Lower lobe of right lung (tissue), 2 donors: ENCODE measurements around the gene ZNF655. TPM values are rescaled to one million over a fixed set of nuclear protein-coding genes. Genes with fewer than 3 reads are reported as not detected.
"Not testable (repeated sequence)": the region's sequence is repeated elsewhere in the genome, so short reads cannot be mapped to it uniquely, and the experiment has no call there.

Experiments
- ATAC-seq, 2 donors: fragments of 200-7000 bp; cut with Tn5 transposase; one replicate each; pipeline ENCODE4 v1.9.1; 2020 to 2022; ENCODE audit warnings: mild to moderate bottlenecking in 2 of 2, moderate library complexity in 2 of 2
- DNase-seq: peaks from one replicate; pipeline ENCODE4 v3.0.0-alpha.2; 2020
- H3K27ac ChIP-seq: fragments of 200-600 bp; one replicate; pipeline ENCODE4 v1.8.0; 2022
- H3K27me3 ChIP-seq: fragments of 200-600 bp; one replicate; pipeline ENCODE4 v1.8.0; 2022; ENCODE audit warnings: low read depth
- H3K36me3 ChIP-seq: fragments of 200-600 bp; one replicate; pipeline ENCODE4 v1.8.0; 2022; ENCODE audit warnings: mild to moderate bottlenecking
- H3K4me1 ChIP-seq: fragments of 200-600 bp; one replicate; pipeline ENCODE4 v1.8.0; 2022
- H3K4me3 ChIP-seq: fragments of 200-600 bp; one replicate; pipeline ENCODE4 v1.8.0; 2022; ENCODE audit warnings: mild to moderate bottlenecking
- H3K9me3 ChIP-seq: fragments of 200-600 bp; one replicate; pipeline ENCODE4 v1.8.0; 2022
- intact Hi-C: fragments of 100-400 bp; cut with DNase I; formaldehyde crosslinking; loops from one replicate; pipeline ENCODE4 v1.11.0; 2022
- total RNA-seq: library from RNA; stranded (reverse); fragmentation: NEBNext Ultra II Directional; extraction: Animal tissue kit (Norgen Biotek cat#: 25700); gene quantifications from one replicate; pipeline ENCODE4 v1.2.1, GENCODE V29; 2021
- TF ChIP-seq, protein P1 (sequence below): fragments of 200-600 bp; IDR thresholded peaks from one replicate; pipeline ENCODE4 v1.8.0; 2022; ENCODE audit warnings: antibody characterized with exemption, mild to moderate bottlenecking
- donor health status: DM: no; HTN: yes; CAD: no; lungs with severe emphysema.

ZNF655 gene
- total RNA-seq, 1 donor from 2014 or later, result 71.6 TPM

DNA sequence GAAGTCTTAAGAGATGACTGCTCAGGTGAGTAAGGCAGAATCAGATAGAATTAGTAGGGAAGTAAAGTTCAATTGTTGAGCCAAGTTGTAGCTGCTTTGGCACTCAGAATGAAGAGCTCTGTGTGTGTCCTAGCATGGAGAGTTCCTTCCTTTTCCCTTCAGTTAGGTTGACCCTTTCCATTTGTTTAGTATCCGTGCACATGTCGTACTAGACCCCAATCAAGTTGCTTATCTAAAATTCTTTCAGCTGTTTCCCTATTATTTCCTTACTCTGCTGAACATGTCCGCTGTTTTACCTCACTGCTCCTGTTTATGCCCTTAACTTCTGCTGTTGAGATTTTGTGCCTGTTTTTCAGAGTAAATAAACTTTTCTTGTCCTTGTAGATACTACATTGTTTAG is 13.3 kb downstream of the ZNF655 start:
- peaks cover 8% of the 10 kb centered on the region for H3K4me1 ChIP-seq
- DNase-seq, result no peak

DNA sequence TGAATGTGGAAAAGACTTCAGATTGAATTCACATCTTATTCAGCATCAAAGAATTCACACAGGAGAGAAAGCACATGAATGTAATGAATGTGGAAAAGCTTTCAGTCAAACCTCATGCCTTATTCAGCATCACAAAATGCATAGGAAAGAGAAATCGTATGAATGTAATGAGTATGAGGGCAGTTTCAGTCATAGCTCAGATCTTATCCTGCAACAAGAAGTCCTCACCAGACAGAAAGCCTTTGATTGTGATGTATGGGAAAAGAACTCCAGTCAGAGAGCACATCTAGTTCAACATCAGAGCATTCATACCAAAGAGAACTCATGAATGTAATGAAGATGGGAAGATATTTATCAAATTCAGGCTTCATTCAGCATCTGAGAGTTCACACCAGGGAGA is 14.8 kb downstream of the ZNF655 start:
- intact Hi-C loops, result no loop called here
- ATAC-seq (no peak), DNase-seq (no peak)
- TF ChIP-seq, protein P1, sequence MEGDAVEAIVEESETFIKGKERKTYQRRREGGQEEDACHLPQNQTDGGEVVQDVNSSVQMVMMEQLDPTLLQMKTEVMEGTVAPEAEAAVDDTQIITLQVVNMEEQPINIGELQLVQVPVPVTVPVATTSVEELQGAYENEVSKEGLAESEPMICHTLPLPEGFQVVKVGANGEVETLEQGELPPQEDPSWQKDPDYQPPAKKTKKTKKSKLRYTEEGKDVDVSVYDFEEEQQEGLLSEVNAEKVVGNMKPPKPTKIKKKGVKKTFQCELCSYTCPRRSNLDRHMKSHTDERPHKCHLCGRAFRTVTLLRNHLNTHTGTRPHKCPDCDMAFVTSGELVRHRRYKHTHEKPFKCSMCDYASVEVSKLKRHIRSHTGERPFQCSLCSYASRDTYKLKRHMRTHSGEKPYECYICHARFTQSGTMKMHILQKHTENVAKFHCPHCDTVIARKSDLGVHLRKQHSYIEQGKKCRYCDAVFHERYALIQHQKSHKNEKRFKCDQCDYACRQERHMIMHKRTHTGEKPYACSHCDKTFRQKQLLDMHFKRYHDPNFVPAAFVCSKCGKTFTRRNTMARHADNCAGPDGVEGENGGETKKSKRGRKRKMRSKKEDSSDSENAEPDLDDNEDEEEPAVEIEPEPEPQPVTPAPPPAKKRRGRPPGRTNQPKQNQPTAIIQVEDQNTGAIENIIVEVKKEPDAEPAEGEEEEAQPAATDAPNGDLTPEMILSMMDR, result no peak
- peaks cover 8% of the 10 kb centered on the region for H3K4me1 ChIP-seq
- no peaks in the 10 kb centered on the region for H3K9me3 ChIP-seq
- H3K4me3 ChIP-seq, result no peak overlapping the region
- no peaks in the 10 kb centered on the region for H3K27me3 ChIP-seq
- H3K36me3 ChIP-seq, result peaks cover 55% of the 10 kb centered on the region
- no peak overlapping the region for H3K27ac ChIP-seq

More for the DNA sequence above, 13.3 kb downstream of the ZNF655 start:
- Histone ChIP-seq H3K27ac (peak overlapping the region; percentile 51), H3K27me3 (no peaks in the 10 kb centered on the region), H3K36me3 (peaks cover 67% of the 10 kb centered on the region), H3K9me3 (no peaks in the 10 kb centered on the region), H3K4me3 (no peak overlapping the region)
- intact Hi-C loops, result no loop called here
- no peak for ATAC-seq
- TF ChIP-seq, protein P1, result no peak

DNA sequence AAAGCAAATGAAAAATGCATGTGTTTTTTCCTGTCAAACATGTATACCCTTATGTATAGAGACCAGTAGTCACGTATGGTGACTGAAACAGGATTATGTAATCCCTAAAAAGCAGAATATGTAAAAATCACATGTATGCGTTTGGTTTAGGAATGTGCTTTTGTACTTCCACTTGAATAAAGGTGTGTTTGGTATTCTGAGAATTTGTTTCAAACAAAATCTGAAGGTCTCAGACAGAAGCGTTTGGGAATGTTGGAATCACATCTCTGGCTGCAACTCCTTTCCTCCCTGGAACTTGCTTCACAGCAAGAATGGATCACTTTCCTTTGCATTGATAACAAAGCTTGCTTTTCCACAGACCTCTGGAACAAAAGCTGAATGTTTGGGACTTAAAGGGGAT is 17.8 kb downstream of the ZNF655 start:
- peak; percentile 4 to 5 for ATAC-seq
- Histone ChIP-seq H3K27me3 (no peaks in the 10 kb centered on the region), H3K27ac (peak overlapping the region; percentile 19), H3K4me3 (no peak overlapping the region), H3K36me3 (peaks cover 26% of the 10 kb centered on the region), H3K9me3 (no peaks in the 10 kb centered on the region), H3K4me1 (peaks cover 13% of the 10 kb centered on the region)
- TF ChIP-seq, protein P1, result no peak
- intact Hi-C loops, result no loop called here
- DNase-seq, result no peak

DNA sequence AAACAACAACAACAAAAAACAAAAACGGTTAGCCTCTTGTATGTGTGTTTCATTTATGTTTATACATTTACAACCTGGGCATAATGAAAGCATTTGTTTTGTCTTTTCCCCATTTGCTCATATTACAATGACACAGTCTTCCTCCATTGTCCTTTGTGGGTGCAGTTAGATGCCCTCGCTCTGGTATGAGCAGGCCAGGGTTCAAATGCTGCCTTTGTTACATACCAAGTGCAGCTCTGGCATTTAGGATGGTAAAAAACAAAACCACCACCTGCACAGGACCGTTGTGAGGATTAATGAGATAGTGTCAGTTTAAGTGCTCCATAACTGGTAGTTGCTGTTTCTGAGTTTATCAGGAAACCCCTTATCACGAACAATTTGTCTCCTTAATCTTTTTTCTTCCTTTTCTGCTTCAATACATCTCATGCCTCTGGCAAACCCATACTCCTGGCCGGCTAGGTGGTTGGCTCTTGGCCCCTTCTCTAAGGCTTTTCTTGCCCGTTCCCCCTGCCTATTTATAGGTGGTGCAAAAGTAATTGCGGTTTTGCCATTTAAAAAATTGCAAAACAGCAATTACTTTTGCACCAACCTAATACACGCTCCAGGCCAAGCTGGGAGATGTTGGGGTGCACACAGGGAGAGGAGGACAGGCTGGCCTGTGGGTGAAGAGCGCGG is 21.0 kb downstream of the ZNF655 start:
- Histone ChIP-seq H3K9me3 (no peaks in the 10 kb centered on the region), H3K27me3 (no peaks in the 10 kb centered on the region), H3K36me3 (no peaks in the 10 kb centered on the region), H3K4me1 (peaks cover 11% of the 10 kb centered on the region), H3K27ac (no peak overlapping the region), H3K4me3 (peak overlapping the region; percentile 63)
- intact Hi-C loops, result no loop called here
- no peak for DNase-seq
- TF ChIP-seq, protein P1, result no peak
- ATAC-seq, result no peak

DNA sequence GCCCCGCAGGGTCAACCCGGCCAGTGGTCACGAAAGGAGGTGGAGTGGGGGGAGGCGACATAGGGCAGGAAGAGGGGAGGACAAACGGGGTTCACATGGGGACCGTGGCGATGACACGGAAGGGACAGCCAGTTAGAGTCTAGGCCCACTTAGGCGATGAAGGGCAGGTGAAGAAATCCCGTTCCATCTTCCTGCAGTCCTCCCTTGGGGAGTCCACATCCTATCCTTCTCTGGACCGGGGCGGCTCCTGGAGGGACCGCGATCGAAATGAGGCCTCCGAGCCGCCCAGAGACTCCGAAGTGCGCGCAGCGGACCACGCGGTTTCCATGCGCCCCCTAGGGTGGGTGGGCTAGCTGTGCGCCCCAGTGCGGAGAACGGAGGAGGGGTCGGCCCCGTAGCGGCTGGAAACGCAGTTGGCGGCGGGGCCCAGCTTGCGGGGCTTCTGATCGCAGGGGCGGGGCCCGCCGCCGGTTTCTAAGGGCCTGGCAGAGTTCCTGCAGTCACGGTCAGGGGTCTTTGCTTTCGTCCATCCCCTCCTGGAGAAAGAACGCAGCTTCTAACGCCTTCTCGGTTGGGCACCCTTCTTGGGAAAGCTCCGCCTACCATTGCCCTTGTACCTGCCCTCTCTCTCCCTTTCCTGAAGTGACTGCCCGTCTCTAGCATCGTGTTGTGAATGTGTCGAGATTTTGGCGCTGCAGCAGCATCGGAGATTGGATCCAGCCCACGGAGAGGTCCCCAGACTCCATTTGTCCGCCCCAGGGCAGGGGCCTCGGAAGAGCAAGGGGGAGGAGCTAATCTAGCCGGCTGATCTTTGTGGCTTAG is 21.7 kb downstream of the ZNF655 start:
- Histone ChIP-seq H3K9me3 (no peaks in the 10 kb centered on the region), H3K27ac (peak overlapping the region; percentile 1), H3K4me1 (peaks cover 11% of the 10 kb centered on the region), H3K4me3 (peak overlapping the region; percentile 63), H3K27me3 (no peaks in the 10 kb centered on the region), H3K36me3 (no peaks in the 10 kb centered on the region)
- intact Hi-C loops, result no loop called here
- ATAC-seq (peak; percentile 76 to 80), DNase-seq (no peak)
- TF ChIP-seq, protein P1, result peak; percentile 48

DNA sequence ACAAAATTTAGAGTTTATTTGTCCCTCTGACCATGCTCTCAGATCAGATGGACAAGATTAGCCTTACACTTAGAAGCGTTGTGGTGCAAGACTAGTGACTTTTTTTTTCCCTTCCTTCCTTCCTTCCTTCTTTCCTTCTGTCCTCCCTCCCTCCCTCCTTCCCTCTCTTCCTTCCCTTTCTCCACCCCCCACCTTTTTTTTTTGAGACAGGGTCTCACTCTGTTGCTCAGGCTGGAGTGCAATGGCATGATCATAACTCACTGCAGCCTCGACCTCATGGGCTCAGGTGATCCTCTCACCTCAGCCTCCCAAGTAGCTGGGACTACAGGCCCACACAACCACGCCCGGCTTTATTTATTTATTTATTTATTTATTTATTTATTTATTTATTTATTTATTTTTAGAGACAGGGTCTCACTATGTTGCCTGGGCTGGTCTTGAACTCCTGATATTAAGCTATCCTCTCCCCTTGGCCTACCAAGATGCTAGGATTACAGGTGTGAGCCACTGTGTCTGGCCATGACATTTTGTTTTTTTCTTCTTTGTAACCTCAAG is 22.4 kb downstream of the ZNF655 start:
- Histone ChIP-seq H3K4me1 (peaks cover 11% of the 10 kb centered on the region), H3K4me3 (peak overlapping the region; percentile 63), H3K27ac (peak overlapping the region; percentile 1)
- intact Hi-C loops, H3K27me3 ChIP-seq, DNase-seq, H3K9me3 ChIP-seq, H3K36me3 ChIP-seq, ATAC-seq: not testable (repeated sequence)
